Parathyroid adenoma (tissue), 2 donors: ENCODE results near the gene ST7.
"Not testable (repeated sequence)": the region's sequence is repeated elsewhere in the genome, so short reads cannot be mapped to it uniquely, and the experiment has no call there.

Experiments
- H2AFZ ChIP-seq: fragments of 300-600 bp; sonication (generic); one replicate; pipeline ENCODE4 v1.7.0; 2017; ENCODE audit warnings: antibody characterized with exemption, mild to moderate bottlenecking
- H3K27ac ChIP-seq: fragments of 300-600 bp; sonication (generic); one replicate; pipeline ENCODE4 v1.7.0; 2017
- H3K27me3 ChIP-seq: fragments of 300-600 bp; sonication (generic); one replicate; pipeline ENCODE4 v1.7.0; 2017; ENCODE audit warnings: low read length; ENCODE audit not compliant: control insufficient read depth, insufficient read depth
- H3K36me3 ChIP-seq: fragments of 300-600 bp; sonication (generic); one replicate; pipeline ENCODE4 v1.7.0; 2017; ENCODE audit warnings: low read length; ENCODE audit not compliant: control insufficient read depth, insufficient read depth
- H3K4me1 ChIP-seq: fragments of 300-600 bp; sonication (generic); one replicate; pipeline ENCODE4 v1.7.0; 2017; ENCODE audit warnings: control low read depth
- H3K4me2 ChIP-seq: fragments of 300-600 bp; sonication (generic); one replicate; pipeline ENCODE4 v1.7.0; 2017; ENCODE audit warnings: low read length
- H3K4me3 ChIP-seq: fragments of 300-600 bp; sonication (generic); one replicate; pipeline ENCODE4 v1.7.0; 2017; ENCODE audit warnings: low read depth, low read length
- H3K79me2 ChIP-seq: fragments of 300-600 bp; sonication (generic); one replicate; pipeline ENCODE4 v1.7.0; 2017; ENCODE audit warnings: control low read depth
- H3K9ac ChIP-seq: fragments of 300-600 bp; sonication (generic); one replicate; pipeline ENCODE4 v1.7.0; 2017; ENCODE audit warnings: mild to moderate bottlenecking
- H3K9me3 ChIP-seq: fragments of 300-600 bp; sonication (generic); one replicate; pipeline ENCODE4 v1.7.0; 2017; ENCODE audit warnings: low read length; ENCODE audit not compliant: control insufficient read depth
- CTCF ChIP-seq: fragments of 300-600 bp; sonication (generic); IDR thresholded peaks from one replicate; pipeline ENCODE4 v1.7.0; 2017; ENCODE audit warnings: antibody characterized with exemption, mild to moderate bottlenecking
- donor health status: primary hyperparathyroidism.

ST7 gene

GRCh38 chr7:116929914-116930913, 23.1 kb upstream of the ST7 start:
- Histone ChIP-seq H3K27ac (no peak overlapping the region), H3K4me2 (no peak overlapping the region), H3K79me2 (no peaks in the 10 kb centered on the region), H3K36me3 (no peaks in the 10 kb centered on the region), H3K9me3 (no peaks in the 10 kb centered on the region), H3K4me1 (peaks cover 2% of the 10 kb centered on the region), H3K27me3 (no peaks in the 10 kb centered on the region), H3K9ac (no peak overlapping the region), H2AFZ (peak overlapping the region; percentile 63), H3K4me3 (no peak overlapping the region)
- peak; percentile 96 for TF ChIP-seq CTCF

- H3K4me2 ChIP-seq, result no peak overlapping the region
- no peak for TF ChIP-seq CTCF
- no peak overlapping the region for H3K9ac ChIP-seq
- no peaks in the 10 kb centered on the region for H3K9me3 ChIP-seq
- no peaks in the 10 kb centered on the region for H3K79me2 ChIP-seq
- no peak overlapping the region for H3K27ac ChIP-seq
- no peaks in the 10 kb centered on the region for H3K27me3 ChIP-seq
- H3K4me3 ChIP-seq, result no peak overlapping the region
- no peaks in the 10 kb centered on the region for H3K36me3 ChIP-seq
- peaks cover 2% of the 10 kb centered on the region for H3K4me1 ChIP-seq
- H2AFZ ChIP-seq, result no peak overlapping the region
These were observed 20.7 kb upstream of the ST7 start for GRCh38 chr7:116932566-116932965.

- no peak overlapping the region for H3K9ac ChIP-seq
- no peak overlapping the region for H3K27ac ChIP-seq
- no peaks in the 10 kb centered on the region for H3K27me3 ChIP-seq
- no peak overlapping the region for H2AFZ ChIP-seq
- no peak overlapping the region for H3K4me2 ChIP-seq
- no peaks in the 10 kb centered on the region for H3K36me3 ChIP-seq
- no peaks in the 10 kb centered on the region for H3K79me2 ChIP-seq
- H3K4me1 ChIP-seq, result peaks cover 2% of the 10 kb centered on the region
- TF ChIP-seq CTCF, result no peak
- no peak overlapping the region for H3K4me3 ChIP-seq
- H3K9me3 ChIP-seq, result no peaks in the 10 kb centered on the region
These were observed 19.8 kb upstream of the ST7 start for GRCh38 chr7:116933465-116933864.

- Histone ChIP-seq H3K4me1 (peaks cover 2% of the 10 kb centered on the region), H3K27me3 (no peaks in the 10 kb centered on the region), H3K36me3 (no peaks in the 10 kb centered on the region), H3K4me3 (no peak overlapping the region), H3K9me3 (no peaks in the 10 kb centered on the region), H2AFZ (no peak overlapping the region), H3K9ac (no peak overlapping the region), H3K79me2 (no peaks in the 10 kb centered on the region), H3K4me2 (no peak overlapping the region), H3K27ac (no peak overlapping the region)
- TF ChIP-seq CTCF, result no peak
These were observed 18.7 kb upstream of the ST7 start for GRCh38 chr7:116934580-116934979.

GRCh38 chr7:116936844-116937243, 16.5 kb upstream of the ST7 start:
- not testable (repeated sequence) for H3K4me2 ChIP-seq, H2AFZ ChIP-seq, H3K79me2 ChIP-seq, H3K9me3 ChIP-seq, H3K27me3 ChIP-seq, H3K9ac ChIP-seq, H3K27ac ChIP-seq, H3K4me3 ChIP-seq, H3K36me3 ChIP-seq, H3K4me1 ChIP-seq
